Testis (tissue), 3 donors: ENCODE data around the gene CLTC. TPM values are rescaled to one million over a fixed set of nuclear protein-coding genes. Genes with fewer than 3 reads are reported as not detected.

ENCODE experiments used
- DNase-seq: peaks from one replicate; pipeline ENCODE4 v3.0.0-alpha.2; 2019
- H3K27ac ChIP-seq, 2 donors: fragments of 200-600 bp; sonication (generic); one replicate each; pipeline ENCODE4 v1.5.1; 2019
- H3K27me3 ChIP-seq: fragments of 200-600 bp; sonication (generic); one replicate; pipeline ENCODE4 v1.5.1; 2019
- H3K36me3 ChIP-seq: fragments of 200-600 bp; sonication (generic); one replicate; pipeline ENCODE4 v1.5.1; 2017; ENCODE audit warnings: low read depth; ENCODE audit errors: missing control alignments
- H3K4me1 ChIP-seq: fragments of 200-600 bp; sonication (generic); one replicate; pipeline ENCODE4 v1.5.1; 2019
- H3K4me3 ChIP-seq, 2 donors: fragments of 200-600 bp; sonication (generic); one replicate each; pipeline ENCODE4 v1.5.1; 2017 to 2019
- H3K9me3 ChIP-seq: fragments of 200-600 bp; sonication (generic); one replicate; pipeline ENCODE4 v1.5.1; 2017
- POLR2A ChIP-seq: fragments of 450-650 bp; IDR thresholded peaks from one replicate; pipeline ENCODE4 v1.6.1; 2017; ENCODE audit warnings: antibody characterized with exemption, mild to moderate bottlenecking, moderate library complexity
- WGBS, 2 donors: methylation state at CpG; one replicate each; pipeline ENCODE4 v1.1.5; 2018; 5-methylcytosine and 5-hydroxymethylcytosine counted together
- intact Hi-C: fragments of 100-400 bp; cut with DNase I; formaldehyde crosslinking; loops from one replicate; pipeline ENCODE4 v1.15.1; 2023; ENCODE audit warnings: low total_unique reads
- polyA plus RNA-seq: library from polyadenylated mRNA; stranded (reverse); fragments of 350-450 nt; fragmentation: Illumina TruSeq; extraction: RNeasy Lipid Tissue Mini Kit (QIAGEN cat#74804); gene quantifications from one replicate; pipeline ENCODE4 v1.2.3, GENCODE V29; 2014; ENCODE audit warnings: low read depth, low replicate concordance; ENCODE audit not compliant: insufficient read depth
- total RNA-seq, 2 donors: library from RNA; depleted of rRNA; stranded (reverse); fragments of >200 nt; gene quantifications; one replicate each; pipeline ENCODE4 v1.2.3, GENCODE V29; 2016
- TF ChIP-seq, protein P1 (sequence below), 3 experiments: fragments of 450-650 bp in 2 of 3; fragments of 200-600 bp in 1 of 3; sonication (generic) in 1 of 3; IDR thresholded peaks; one replicate each; pipeline ENCODE4 v1.5.1; 2016 to 2019; ENCODE audit warnings: antibody characterized with exemption in 3 of 3, mild to moderate bottlenecking in 2 of 3, moderate library complexity in 1 of 3

Gene CLTC
- total and polyA plus RNA-seq, 3 donors from 2014 or later, result 137 to 253 (median 221) TPM

DNA sequence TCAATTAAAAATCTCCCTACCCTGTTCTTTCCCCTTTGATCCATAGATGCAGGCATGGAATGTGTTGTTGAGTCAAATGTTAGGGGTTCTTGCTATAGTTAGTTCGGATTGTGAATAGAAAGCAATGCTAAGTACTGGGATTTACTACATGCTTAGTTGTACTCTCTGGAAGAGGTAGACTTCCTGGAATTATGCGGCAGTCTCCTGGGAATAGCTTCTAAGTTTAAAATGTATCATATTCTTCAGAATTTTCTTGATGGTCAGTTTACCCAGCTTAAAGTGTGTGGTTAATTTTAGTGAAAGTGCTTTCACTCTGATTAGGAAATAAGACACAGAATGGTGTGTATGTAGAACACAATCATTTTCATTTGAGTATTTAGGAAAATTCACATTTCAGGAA is 3.5 kb downstream of the CLTC start:
- WGBS, 2 donors, result 48 to 58% methylated on average over 2 of the region's 2 CpGs
- Histone ChIP-seq H3K4me1 (peaks cover 44% of the 10 kb centered on the region), H3K27me3 (no peaks in the 10 kb centered on the region), H3K4me3 (no peak overlapping the region), H3K27ac (no peak overlapping the region), H3K9me3 (no peaks in the 10 kb centered on the region), H3K36me3 (no peaks in the 10 kb centered on the region)
- DNase-seq, result no peak
- intact Hi-C loops, result no loop called here
- TF ChIP-seq POLR2A, result no peak
- TF ChIP-seq, protein P1, sequence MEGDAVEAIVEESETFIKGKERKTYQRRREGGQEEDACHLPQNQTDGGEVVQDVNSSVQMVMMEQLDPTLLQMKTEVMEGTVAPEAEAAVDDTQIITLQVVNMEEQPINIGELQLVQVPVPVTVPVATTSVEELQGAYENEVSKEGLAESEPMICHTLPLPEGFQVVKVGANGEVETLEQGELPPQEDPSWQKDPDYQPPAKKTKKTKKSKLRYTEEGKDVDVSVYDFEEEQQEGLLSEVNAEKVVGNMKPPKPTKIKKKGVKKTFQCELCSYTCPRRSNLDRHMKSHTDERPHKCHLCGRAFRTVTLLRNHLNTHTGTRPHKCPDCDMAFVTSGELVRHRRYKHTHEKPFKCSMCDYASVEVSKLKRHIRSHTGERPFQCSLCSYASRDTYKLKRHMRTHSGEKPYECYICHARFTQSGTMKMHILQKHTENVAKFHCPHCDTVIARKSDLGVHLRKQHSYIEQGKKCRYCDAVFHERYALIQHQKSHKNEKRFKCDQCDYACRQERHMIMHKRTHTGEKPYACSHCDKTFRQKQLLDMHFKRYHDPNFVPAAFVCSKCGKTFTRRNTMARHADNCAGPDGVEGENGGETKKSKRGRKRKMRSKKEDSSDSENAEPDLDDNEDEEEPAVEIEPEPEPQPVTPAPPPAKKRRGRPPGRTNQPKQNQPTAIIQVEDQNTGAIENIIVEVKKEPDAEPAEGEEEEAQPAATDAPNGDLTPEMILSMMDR (IDR thresholded peaks at IDR 0.05), result no peak

DNA sequence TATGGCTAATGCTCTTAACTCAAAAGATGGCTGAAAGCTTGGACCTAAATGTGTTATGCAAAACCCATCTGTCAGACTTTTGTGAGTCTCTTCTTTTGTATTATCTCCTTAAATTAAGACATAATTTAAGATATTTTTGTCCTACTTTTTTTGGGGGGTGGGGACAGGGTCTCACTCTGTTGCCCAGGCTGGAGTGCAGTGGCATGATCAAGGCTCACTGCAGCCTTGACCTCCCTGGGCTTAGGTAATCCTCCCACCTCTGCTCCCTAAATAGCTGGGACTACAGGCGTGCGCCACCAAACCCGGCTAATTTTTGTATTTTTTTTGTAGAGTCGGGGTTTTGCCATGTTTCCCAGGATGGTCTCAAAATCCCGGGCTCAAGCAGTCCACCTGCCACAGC is 7.1 kb downstream of the CLTC start:
- intact Hi-C loops, result no loop called here
- TF ChIP-seq, protein P1 (IDR thresholded peaks at IDR 0.05), result no peak
- no peak for TF ChIP-seq POLR2A
- H3K9me3 ChIP-seq, result no peaks in the 10 kb centered on the region
- no peak overlapping the region for H3K4me3 ChIP-seq
- no peak for DNase-seq
- WGBS, 2 donors, result 88 to 91% methylated on average over 5 of the region's 5 CpGs
- no peaks in the 10 kb centered on the region for H3K27me3 ChIP-seq
- no peak overlapping the region for H3K27ac ChIP-seq
- peaks cover 37% of the 10 kb centered on the region for H3K4me1 ChIP-seq
- no peaks in the 10 kb centered on the region for H3K36me3 ChIP-seq

DNA sequence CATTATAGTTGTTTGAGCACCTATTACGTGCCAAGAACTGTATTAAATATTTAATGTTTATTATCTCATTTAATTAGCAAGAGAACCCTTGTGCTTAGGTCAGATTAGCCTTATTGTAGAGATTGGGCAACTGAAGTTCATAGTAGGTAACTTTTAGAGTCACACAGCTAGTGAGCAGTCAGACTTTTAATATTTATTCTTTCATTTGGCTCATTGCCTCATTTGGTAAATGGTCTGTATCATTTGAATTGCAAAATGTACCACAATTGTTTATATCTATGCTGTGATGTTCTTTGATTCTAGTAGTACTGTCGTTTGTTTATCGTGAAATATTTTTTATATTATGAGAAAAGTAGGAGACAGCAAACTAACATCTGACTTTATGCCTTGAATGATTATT is 7.6 kb downstream of the CLTC start:
- H3K4me1 ChIP-seq, result peaks cover 33% of the 10 kb centered on the region
- no peak overlapping the region for H3K4me3 ChIP-seq
- H3K27ac ChIP-seq, result no peak overlapping the region

DNA sequence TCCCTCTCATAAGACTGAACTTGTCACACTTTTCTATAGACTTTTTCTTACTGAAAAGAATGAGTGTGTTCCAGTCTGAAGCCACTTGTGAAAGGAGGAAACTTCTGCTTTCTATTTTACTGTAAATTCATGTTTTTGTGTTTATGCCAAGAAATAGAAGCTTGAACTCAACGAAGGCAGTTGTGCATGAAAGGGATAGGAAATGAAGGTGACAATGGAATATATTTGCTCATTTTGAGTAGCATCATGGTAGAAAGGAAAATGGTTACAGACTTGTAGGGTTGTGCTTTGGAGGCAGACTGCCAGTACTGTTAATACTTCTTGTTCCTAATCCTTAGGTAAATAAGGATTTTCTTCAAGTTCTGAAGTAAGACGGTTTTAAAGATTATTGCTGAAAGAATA is 8.1 kb downstream of the CLTC start:
- intact Hi-C loops, result no loop called here

More for the DNA sequence above, 7.6 kb downstream of the CLTC start:
- intact Hi-C loops, result no loop called here
- DNase-seq, result no peak
- H3K36me3 ChIP-seq, result no peaks in the 10 kb centered on the region
- H3K27me3 ChIP-seq, result no peaks in the 10 kb centered on the region
- WGBS, 2 donors, result 42 to 61% methylated on average over 3 of the region's 3 CpGs
- TF ChIP-seq, protein P1 (IDR thresholded peaks at IDR 0.05), result no peak
- no peak for TF ChIP-seq POLR2A
- no peaks in the 10 kb centered on the region for H3K9me3 ChIP-seq

DNA sequence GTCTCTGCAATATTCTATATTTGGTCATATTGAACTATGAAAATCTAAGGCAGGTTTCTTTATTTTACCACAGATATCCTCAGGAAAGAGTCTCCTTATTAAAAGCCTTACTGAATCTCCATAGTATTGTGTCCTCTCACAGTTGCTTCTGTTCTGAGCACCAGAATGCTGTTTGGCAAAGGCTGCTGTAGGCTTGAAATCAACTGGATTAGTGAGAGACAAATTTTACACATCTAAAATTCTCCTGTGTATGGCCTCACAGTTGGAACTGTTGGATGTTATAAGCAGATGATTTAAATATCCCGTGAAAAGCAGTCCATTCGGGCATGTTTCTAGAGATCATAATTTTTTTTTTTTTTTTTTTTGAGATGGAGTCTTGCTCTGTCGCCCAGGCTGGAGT is 9.5 kb downstream of the CLTC start:
- Histone ChIP-seq H3K27me3 (no peaks in the 10 kb centered on the region), H3K4me3 (no peak overlapping the region), H3K27ac (no peak overlapping the region), H3K4me1 (peaks cover 28% of the 10 kb centered on the region), H3K9me3 (no peaks in the 10 kb centered on the region), H3K36me3 (no peaks in the 10 kb centered on the region)
- no peak for DNase-seq
- WGBS, 2 donors, result 77 to 81% methylated on average over 3 of the region's 3 CpGs
- intact Hi-C loops, result no loop called here
- TF ChIP-seq, protein P1 (IDR thresholded peaks at IDR 0.05), result no peak
- no peak for TF ChIP-seq POLR2A

More for the DNA sequence above, 8.1 kb downstream of the CLTC start:
- H3K27ac ChIP-seq, result no peak overlapping the region
- no peaks in the 10 kb centered on the region for H3K27me3 ChIP-seq
- WGBS, 2 donors, result 28 to 29% methylated on average over 2 of the region's 2 CpGs
- H3K9me3 ChIP-seq, result no peaks in the 10 kb centered on the region
- peaks cover 28% of the 10 kb centered on the region for H3K4me1 ChIP-seq
- H3K36me3 ChIP-seq, result no peaks in the 10 kb centered on the region
- no peak overlapping the region for H3K4me3 ChIP-seq
- TF ChIP-seq POLR2A, result no peak
- TF ChIP-seq, protein P1 (IDR thresholded peaks at IDR 0.05), result no peak
- DNase-seq, result no peak
